Suprapubic skin (tissue), 3 donors: Measurements from ENCODE around the gene IQCM.

Source experiments
- POLR2A ChIP-seq, 2 donors: fragments of 450-650 bp; IDR thresholded peaks; one replicate each; pipeline ENCODE4 v1.6.1; 2017; ENCODE audit warnings: antibody characterized with exemption in 2 of 2, mild to moderate bottlenecking in 2 of 2, moderate library complexity in 2 of 2
- TF ChIP-seq, protein P1 (sequence below), 2 donors: fragments of 200-600 bp in 1 of 2; fragments of 450-650 bp in 1 of 2; sonication (generic) in 1 of 2; IDR thresholded peaks; one replicate each; pipeline ENCODE4 v1.5.1; 2016 to 2019; ENCODE audit warnings: antibody characterized with exemption in 2 of 2, mild to moderate bottlenecking in 1 of 2, moderate library complexity in 1 of 2

GRCh38 chr4:149746276-149746675 is 69.4 kb downstream of the IQCM start:
- no peak for TF ChIP-seq POLR2A (IDR thresholded peaks at IDR 0.05)
- TF ChIP-seq, protein P1, sequence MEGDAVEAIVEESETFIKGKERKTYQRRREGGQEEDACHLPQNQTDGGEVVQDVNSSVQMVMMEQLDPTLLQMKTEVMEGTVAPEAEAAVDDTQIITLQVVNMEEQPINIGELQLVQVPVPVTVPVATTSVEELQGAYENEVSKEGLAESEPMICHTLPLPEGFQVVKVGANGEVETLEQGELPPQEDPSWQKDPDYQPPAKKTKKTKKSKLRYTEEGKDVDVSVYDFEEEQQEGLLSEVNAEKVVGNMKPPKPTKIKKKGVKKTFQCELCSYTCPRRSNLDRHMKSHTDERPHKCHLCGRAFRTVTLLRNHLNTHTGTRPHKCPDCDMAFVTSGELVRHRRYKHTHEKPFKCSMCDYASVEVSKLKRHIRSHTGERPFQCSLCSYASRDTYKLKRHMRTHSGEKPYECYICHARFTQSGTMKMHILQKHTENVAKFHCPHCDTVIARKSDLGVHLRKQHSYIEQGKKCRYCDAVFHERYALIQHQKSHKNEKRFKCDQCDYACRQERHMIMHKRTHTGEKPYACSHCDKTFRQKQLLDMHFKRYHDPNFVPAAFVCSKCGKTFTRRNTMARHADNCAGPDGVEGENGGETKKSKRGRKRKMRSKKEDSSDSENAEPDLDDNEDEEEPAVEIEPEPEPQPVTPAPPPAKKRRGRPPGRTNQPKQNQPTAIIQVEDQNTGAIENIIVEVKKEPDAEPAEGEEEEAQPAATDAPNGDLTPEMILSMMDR (IDR thresholded peaks at IDR 0.05), result no peak
